Measurements from ENCODE around the gene PPP2R1B.

Gene PPP2R1B

DNA sequence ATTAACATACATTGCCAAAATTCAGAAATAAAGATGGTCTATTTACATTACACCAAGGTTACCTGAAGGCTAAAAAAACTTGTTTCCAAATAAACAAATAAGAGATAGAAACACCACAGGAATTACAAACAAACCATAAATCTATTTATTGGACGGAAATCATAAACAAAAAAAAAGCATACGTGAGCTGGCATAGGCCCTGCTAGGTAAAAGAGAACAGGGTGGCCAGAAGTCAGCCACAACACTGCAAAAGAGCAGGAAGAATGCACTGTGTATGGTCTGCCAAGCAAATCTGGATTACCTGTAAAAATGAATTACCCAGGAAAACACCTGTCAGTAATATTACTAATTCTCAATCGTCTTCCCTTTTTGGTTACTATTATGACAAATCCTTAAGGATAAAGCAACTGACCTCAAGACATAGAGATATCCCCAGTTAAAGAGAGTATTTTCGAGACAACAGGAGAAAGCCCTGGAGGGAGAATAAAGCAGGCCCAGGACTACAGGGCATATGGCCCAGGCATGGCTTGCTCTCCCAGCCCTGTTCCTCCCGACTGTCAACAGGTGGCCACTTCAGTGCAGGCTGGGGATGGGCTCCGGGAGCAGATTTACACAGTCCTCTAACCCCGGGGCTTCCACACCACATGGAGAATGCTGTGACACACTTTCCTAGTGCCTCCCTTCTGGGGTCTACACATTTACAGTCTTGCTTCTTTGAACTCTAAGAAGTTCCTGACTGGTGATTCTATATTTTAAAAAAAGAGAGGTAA is 18.0 kb downstream of the PPP2R1B start:
- no peak for DNase-seq (ENCODE audit: low spot score)

DNA sequence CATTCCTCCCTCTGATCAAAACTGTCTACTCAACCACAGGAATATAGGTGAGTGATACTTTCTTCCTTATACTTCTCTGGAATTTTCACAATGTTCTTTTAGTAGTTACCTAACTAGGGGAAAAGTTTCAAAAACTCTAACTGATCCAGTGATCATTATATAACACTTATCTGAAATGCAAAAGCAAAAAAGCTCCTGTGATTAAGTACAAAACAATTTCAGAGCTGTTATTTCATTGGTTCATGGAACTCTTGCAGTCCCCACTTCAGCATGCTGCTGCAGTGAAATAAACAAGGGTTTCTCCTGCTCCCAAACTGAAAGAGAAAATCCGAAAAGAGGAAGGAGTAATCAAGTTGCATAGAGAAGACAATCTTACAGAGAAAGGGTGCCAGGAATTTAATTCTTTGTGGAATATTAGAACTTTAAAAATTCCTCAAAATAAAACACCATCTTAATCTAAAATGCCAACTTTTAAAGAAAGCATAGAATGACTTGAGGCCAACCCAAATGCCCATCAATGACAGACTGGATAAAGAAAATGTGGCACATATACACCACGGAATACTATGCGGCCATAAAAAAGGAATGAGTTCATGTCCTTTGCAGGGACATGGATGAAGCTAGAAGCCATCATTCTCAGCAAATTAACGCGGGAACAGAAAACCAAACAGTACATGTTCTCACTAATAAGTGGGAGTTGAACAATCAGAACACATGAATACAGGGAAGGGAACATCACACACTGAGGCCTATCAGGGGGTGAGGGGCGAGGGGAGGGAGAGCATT is 20.3 kb downstream of the PPP2R1B start:
- no peak for DNase-seq (ENCODE audit: low spot score)

DNA sequence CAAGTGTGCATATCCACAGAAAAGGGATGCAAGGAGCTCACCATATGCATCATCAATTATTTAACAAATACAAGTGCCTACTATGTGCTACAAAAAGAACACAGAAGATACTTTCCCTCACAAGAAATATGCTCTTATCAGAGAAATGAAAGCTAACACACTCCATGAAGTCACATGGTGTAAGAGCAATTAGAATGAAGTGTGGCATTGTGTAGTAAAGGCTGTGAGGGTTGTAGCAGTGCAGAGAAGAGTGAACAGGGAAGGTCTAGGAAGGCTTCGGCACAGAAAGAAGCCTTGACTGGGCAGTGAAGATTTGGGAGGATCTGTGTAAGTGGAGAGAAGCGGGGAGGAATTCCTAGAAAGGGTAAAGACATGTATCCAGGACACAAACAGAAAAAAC is 22.5 kb downstream of the PPP2R1B start:
- DNase-seq (ENCODE audit: low spot score): no peak

DNA sequence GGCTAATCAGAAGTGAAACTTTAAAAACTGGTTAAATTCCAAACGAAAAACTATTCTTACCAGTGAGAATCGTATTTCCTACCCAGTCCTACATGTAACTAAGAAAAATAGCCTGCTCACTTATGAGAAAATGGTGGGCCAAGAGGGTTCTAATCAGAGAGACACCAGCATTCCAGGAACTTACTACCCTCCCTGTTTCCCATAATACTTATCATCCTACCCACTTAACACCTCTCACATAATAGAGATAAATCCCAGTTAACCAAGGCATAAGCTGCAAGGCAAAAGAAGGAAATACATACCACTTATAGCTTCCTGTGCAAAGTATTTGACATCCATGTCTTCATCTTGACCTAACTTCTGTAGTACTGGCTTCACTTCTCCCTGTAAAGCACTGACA is 24.4 kb downstream of the PPP2R1B start:
- no peak for DNase-seq (ENCODE audit: low spot score)

DNA sequence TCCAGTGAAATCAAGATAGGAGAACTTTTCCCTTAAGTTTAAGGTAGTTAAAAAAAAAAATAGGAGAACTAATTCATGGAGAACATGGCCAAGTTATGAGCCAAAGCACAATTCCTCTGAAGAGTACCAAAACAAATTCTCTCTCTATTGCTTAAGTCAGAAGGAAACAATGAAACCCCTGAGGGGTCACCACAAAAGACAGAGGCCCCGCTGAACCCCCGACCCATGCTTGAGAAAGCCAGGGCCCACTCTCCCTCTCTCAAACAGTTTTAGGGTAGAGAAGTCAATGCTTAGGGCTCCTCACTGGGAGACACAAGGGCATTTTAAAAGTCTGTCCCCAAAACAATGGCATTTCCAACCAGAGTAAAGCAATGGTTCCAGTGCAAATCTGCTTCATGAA is 26.9 kb downstream of the PPP2R1B start:
- DNase-seq (ENCODE audit: low spot score): no peak

DNA sequence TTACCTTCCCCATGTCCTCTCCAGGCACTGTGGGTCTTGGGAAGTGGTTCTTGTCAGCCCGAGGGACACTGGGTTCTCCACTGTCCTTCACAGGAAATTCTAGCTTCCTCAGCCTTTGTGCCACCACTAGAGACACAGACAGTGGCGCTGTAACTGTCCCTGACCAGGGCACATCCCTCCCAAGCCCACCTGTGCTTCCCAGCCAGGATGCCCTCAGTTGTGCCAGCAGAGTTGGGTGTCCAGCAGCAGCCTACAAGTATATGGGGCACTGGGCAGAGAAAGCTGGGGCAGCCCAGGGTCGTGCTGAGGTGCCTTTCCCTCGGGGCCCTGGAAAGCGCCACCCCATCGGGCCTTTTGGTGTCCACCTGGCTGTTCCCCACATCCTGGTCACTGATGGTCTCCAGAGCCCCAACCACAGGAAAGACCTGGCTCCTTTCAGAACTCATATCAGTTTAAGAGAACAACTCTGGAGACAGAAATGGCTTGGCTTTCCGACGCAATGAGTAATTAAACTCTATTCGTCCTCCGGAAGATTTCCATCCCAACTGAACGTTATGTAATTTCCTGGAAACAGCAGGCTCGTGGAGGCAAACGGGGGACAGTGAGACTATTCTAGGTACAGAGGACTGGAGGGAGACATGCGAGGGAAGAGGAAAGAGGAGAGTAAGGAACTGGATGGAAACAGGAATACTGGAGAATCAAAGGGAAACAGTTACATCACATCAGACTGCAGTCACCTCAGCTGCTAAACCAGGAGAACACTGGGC is 28.6 kb downstream of the PPP2R1B start:
- no peak for DNase-seq (ENCODE audit: low spot score)

DNA sequence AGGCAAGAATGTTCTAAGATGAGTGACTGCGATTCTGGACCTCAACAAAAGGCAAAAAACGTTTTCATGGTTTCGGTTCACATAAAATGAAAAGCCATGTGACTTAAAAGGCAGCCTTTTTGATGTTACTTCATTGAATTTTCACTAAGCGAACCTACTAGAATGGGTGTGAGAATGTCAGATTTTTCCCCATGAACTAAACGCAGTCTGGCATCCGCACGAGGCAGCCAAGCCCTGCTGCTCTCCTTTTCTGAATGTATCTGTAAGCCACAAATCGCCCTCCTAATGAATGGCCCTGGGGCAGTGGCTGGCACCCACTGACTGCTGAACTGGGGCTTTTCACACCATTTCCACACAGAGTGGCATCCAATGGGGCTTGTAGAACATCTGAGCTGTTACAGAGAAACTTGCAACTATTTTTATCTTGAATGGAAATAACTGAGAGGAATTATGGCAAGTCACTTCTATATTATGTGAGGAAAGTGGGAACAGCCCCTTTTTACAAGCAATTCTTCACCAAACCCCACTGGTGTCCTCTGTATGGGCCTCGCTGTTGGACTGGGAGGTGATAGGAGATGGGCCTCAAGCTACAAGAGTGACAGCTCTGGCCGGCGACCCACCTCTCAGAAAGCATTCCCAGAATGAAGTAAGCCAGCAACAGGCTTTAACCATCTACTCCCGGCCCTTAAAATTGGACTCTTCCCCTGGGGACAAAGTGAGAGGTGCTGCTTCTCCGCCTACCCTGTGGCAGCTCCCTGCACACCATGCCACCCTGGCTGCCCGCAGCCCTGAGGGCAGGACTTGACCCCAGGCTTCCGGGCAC is 29.4 kb downstream of the PPP2R1B start:
- DNase-seq (ENCODE audit: low spot score): no peak

DNA sequence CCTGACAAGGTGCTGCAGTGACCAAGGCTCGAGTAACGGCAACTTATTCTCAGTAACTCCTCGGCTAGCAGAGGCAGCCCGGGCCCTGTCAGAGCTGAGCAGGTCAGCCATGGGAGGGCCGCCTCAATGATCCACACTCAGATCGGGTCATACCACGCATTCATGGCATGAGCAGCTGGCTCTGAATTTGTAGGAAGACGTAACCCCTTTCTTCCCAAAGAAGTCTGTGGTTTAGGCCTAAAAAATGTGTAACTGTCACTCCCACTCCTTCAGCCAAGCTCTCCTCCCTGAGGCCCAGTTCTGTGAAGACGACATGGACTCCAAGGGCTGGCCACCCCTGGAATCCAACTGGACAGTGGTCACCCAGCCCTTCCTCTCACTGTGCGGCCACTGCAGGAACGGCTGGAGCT is 30.0 kb downstream of the PPP2R1B start:
- DNase-seq (ENCODE audit: low spot score): no peak

DNA sequence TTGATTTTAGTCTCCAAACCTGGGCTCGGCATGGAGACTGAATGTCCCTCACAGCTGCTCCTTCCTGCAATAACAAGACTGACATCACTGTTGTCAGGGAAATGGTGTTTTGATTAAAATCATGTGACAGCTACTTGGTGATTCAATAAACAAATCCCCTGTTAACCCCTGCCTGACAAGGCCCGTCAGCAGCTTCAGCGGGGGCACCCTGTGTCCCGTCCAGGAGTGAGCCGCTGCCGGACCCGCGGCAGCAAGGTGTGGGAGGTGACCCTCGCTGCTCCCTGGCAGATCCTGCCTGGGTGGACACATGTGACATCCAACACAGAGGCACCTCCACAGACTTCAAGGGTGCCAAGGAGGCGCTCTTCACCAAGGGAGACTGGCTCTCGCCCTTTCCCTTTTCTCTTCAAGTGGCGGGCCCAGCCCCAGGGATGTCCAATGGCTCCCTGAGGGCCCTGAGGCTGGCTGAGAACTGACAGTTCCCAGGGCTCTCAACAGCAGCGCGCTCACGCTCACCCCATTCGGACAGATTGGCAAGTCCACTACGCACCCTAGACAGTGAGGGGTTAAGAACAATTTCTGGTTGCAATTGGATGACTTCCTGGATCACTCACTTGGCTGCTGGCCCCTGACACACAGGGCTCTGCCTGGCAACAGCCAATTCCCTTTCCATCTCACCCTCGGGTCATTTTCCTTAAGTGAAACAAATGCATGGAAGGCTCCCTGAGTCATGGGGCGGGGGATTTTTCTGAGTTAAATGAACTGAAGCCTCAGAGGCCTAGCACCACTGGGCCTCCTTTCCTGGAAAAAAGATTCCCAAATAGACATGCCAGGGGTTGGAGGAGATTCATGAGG is 30.7 kb downstream of the PPP2R1B start:
- DNase-seq (ENCODE audit: low spot score): peak; percentile 86

DNA sequence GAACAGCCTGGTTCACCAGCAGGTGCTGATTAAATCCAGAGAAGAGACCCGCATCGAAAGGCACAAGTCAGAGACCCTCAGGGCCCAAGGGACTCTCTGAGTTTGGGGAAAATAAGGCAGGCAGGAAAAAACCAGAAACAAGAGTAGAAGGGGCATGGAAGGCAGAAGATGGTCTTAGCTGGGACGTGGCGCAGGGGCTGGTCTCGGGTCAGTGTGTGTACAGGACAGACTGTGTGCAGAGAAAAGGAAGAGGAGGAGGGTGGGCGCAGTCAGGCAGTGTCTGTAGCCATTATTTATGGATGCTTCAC is 31.3 kb downstream of the PPP2R1B start:
- no peak for DNase-seq (ENCODE audit: low spot score)

DNA sequence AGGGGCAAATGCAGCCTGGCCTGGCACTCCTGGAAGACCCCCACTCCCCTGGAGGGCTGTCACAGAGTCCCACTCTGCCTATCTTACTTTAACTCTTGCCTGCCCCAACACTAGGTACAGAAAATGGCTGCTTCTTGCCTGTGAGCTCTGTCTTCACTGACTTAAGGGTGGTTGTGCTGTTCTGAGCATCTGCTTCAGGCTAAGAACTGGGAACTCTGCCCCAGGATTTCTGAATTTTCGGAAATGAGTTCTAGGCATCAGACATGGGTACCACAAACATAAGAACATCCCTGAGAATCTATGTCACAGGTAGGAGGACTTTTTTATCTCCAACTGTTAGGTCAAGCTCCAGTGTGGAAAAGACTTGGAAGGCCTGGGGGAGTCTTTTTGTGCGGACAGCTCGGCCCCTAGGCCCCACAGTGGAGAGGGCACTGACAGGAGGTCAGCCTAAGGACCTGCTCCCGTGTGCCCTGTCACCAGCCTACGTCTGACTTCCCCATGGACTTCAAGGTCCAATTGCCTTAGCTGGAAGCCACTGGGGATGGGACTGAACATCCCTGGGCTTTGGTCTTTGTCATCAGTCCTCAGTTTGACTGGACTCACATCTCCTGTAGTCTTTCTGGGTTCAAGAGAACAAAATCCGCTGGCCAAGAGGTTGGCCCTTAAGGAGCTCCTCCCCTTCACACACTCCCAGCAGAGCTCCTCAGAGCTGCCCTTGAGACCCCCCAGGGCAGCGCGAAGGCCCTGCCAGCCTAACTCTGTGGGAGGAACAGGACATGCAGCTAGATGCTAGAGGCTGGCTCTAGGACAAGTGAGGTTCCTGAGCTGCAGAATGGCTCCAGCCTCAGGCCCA is 31.9 kb downstream of the PPP2R1B start:
- DNase-seq (ENCODE audit: low spot score): no peak

DNA sequence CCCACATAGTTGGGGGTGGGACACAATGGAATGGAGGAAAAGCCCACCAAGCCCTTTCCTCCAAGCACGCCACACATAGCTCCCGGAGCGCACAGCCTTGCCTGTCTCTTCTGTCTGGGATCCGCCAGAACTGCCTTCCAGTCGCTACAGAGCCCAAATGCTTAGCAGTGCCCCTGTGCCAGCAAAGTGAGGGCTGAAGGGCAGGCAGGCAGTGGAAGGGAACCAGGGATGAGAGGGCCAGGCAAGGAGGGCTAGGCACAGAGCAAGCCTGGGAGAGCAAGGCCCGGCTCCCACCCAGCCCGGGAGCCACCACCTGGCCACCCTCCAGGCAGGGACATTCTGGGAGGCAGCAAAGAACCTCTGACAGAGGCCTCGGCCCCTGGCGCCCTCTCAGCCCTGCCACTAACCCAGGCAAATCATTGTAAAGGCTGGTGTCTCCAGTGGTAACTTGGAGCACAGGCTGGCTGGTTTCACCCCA is 32.5 kb downstream of the PPP2R1B start:
- no peak for DNase-seq (ENCODE audit: low spot score)

DNA sequence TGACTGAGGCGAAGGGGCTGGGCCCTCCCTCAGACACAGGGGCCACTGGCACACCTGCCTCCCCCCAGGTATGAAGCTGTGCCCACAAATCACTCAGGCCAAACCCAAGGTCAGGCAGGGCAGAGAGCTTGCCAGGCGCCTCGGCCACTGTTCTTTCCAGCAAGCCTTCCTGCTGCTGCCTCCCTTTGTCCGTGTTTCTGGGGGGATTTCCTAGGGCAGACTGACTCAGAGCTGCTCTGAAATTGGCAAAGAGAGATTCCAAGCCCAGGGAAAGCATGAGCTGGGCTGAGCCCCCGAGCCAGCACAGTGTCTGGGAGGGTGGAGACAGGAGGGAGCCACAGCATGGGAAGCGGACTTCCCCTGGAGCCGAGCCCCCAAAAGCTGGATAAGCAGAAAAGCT is 33.2 kb downstream of the PPP2R1B start:
- peak; percentile 75 for DNase-seq (ENCODE audit: low spot score)

DNA sequence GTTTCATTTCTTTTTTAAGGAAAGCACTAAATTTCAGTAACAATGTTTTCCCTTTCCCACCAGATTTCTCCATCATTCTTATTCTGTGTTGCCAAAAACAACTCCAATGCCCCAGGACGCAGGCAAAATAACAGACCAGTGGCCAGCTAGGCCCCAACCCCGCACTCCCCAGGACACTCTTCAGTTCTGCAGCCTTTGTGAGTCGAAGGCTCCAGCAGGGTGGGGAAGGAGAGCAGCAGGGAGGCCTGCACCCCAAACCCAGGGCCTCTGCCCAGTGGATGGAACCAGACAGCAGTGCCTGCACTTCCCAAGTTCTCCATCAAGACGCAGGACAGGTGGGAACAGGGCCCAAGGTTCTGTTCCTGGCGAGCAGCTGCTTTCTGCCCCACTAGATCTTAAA is 34.4 kb downstream of the PPP2R1B start:
- no peak for DNase-seq (ENCODE audit: low spot score)

DNA sequence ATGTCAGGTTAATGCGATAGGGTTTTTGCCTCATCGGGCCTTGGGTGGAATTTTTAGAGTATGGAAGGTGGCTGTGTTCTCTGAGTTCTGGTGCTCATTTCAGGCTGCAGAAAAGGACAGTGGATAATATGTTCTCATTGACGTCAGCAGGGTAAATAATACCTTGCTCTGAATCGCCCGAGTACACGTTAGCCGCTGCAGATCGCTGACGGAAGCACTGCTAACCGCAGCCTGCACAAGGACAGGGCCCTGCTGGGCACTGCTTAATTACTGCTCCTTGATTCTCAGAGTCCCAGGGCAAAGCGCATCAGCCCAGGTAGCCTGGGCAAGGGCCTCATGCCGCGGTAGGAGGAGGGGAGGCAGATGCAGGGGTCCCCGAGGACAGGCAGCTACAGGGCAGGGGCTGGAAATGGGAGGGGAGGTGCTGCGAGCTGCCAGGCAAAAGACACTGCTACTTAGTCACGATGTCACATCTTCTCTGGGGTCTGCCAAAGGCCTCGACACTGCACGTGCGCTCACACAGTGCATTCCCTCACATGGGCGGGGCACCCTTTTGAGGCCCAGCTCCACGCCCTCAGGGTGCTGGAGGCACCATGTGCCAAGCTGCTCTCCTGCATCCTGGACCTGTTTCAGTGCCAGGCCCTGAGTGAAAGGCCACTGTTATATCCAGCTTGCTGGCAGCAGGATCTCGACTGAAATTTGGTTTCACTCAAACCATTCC is 35.2 kb downstream of the PPP2R1B start:
- no peak for DNase-seq (ENCODE audit: low spot score)

DNA sequence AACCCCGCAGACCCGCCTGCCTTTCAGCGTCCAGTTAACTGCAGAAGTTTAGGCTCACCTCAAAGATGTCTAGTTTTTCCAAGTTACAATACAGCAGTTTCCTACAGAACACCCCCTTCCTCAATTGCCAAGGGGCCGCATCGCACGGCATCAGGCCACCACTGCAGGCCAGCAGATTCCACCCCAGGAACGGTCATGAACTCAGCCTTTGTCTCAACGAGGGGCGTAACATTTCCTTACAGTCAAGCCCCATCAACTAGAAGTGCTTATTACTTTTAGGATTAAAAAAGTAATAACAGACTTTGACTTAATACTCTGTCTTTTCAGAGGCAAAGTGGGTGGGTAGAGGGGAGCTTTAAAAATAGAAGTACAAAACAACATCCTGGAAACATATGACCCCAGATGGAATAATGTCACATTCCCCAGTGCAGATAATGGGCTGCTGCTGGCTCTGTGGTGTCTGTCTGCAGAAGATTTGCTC is 36.3 kb downstream of the PPP2R1B start:
- DNase-seq (ENCODE audit: low spot score): no peak

DNA sequence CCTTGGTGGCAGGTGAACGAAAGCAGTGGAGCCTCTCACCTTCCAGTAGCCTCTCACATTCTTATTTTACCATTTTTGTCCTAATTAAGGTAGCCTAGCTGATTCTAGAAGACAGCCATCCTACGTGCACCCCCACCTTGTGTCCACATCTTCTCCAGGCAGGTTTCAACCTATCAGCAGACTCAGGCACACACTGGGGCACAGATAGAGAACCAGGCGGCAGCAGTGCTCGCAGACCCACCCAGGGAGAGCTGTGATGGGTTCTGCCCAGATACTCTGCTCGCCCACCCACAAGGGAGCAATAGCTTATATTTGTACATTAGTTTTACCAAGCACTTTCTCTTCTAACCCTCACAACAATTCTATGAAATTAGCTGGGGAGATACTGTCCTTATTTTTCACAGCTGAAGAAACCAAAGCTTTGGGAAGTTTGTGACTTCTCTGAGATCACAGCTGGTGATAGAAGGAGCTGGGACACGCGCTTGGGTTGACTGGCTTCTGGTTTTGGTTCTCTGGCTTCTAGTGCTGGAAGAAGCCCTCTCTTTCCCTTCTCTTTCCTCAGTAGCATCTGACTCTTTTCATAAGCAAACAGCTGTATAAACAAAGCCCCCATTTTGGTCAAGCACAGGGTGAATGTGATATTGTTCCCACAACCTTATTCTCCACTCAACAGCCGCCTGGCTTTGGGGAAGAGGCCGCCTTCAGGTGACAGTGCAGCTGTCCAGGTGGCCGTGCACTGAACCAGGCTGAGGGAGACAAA is 36.9 kb downstream of the PPP2R1B start:
- no peak for DNase-seq (ENCODE audit: low spot score)

DNA sequence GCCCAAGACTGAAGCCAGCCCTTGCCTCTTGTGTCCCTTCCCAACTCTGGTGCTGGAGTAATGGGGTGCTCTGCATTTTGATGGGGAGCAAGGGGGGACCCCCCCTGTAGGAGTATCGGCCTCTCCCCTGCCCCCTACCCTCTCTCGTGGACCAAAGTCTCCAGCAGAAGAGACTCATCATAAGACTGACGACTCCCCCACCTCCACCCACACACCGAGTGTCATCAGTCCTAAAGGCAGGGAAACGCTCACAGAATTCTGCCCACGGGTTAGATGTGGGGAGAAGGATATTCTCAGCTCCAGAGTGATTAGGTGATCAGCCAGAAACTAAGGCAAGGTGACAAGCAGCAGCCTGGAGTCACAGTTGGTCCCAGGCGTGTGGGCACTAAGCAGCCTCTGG is 38.8 kb downstream of the PPP2R1B start:
- no peak for DNase-seq (ENCODE audit: low spot score)

All from left forelimb (tissue), 1 donor.